Peyer's patch (tissue), 4 donors: ENCODE data around the gene AMHR2. TPM values are rescaled to one million over a fixed set of nuclear protein-coding genes. Genes with fewer than 3 reads are reported as not detected.

Experiments used
- DNase-seq, 3 donors: peaks; one replicate each; pipeline ENCODE4 v3.0.0-alpha.2; 2017 to 2019
- H3K27ac ChIP-seq, 4 donors: fragments of 200-600 bp; sonication (generic); one replicate each; pipeline ENCODE4 v1.5.1; 2016 to 2019
- H3K27me3 ChIP-seq, 2 donors: fragments of 200-600 bp; sonication (generic); one replicate each; pipeline ENCODE4 v1.5.1; 2019
- H3K36me3 ChIP-seq, 3 donors: fragments of 200-600 bp; sonication (generic); one replicate each; pipeline ENCODE4 v1.5.1; 2016 to 2019
- H3K4me1 ChIP-seq, 4 donors: fragments of 200-600 bp; sonication (generic); one replicate each; pipeline ENCODE4 v1.5.1; 2016 to 2019
- H3K4me3 ChIP-seq, 4 donors: fragments of 200-600 bp; sonication (generic); 1 replicate in 3 of 4; 2 replicates in 1 of 4; pipeline ENCODE4 v1.5.1; 2016 to 2019; ENCODE audit warnings: mild to moderate bottlenecking in 1 of 4
- H3K9me3 ChIP-seq, 4 donors: fragments of 200-600 bp; sonication (generic); one replicate each; pipeline ENCODE4 v1.5.1; 2016 to 2019; ENCODE audit warnings: mild to moderate bottlenecking in 1 of 4
- POLR2A ChIP-seq, 2 donors: fragments of 450-650 bp; IDR thresholded peaks; one replicate each; pipeline ENCODE4 v1.5.1; 2017; ENCODE audit warnings: antibody characterized with exemption in 2 of 2, mild to moderate bottlenecking in 2 of 2, moderate library complexity in 2 of 2
- total RNA-seq, 4 donors: library from RNA; depleted of rRNA; stranded (reverse); fragments of >200 nt; gene quantifications; one replicate each; pipeline ENCODE4 v1.1.0, GENCODE V29; 2016
- TF ChIP-seq, protein P1 (sequence below), 6 experiments: fragments of 450-650 bp in 4 of 6; fragments of 200-600 bp in 2 of 6; sonication (generic) in 1 of 6; IDR thresholded peaks; one replicate each; pipeline ENCODE4 v1.5.1; 2017 to 2019; ENCODE audit warnings: antibody characterized with exemption in 6 of 6, mild to moderate bottlenecking in 3 of 6, moderate library complexity in 1 of 6

Gene AMHR2
- total RNA-seq, 4 donors from 2014 or later = 0.40 TPM; not detected in 3

GRCh38 chr12:53467082-53467481 lies 43.4 kb downstream of the AMHR2 start:
- Histone ChIP-seq H3K9me3 (no peaks in the 10 kb centered on the region), H3K4me1 (no peaks in the 10 kb centered on the region), H3K27me3 (no peaks in the 10 kb centered on the region), H3K36me3 (peaks cover 0 to 100% (median 0%) of the 10 kb centered on the region in 3 donors), H3K4me3 (no peak overlapping the region), H3K27ac (no peak overlapping the region)
- DNase-seq = no peak
- no peak for TF ChIP-seq POLR2A (IDR thresholded peaks at IDR 0.05)
- TF ChIP-seq, protein P1, sequence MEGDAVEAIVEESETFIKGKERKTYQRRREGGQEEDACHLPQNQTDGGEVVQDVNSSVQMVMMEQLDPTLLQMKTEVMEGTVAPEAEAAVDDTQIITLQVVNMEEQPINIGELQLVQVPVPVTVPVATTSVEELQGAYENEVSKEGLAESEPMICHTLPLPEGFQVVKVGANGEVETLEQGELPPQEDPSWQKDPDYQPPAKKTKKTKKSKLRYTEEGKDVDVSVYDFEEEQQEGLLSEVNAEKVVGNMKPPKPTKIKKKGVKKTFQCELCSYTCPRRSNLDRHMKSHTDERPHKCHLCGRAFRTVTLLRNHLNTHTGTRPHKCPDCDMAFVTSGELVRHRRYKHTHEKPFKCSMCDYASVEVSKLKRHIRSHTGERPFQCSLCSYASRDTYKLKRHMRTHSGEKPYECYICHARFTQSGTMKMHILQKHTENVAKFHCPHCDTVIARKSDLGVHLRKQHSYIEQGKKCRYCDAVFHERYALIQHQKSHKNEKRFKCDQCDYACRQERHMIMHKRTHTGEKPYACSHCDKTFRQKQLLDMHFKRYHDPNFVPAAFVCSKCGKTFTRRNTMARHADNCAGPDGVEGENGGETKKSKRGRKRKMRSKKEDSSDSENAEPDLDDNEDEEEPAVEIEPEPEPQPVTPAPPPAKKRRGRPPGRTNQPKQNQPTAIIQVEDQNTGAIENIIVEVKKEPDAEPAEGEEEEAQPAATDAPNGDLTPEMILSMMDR (IDR thresholded peaks at IDR 0.05) = no peak

- no peak for DNase-seq
- Histone ChIP-seq H3K27me3 (no peaks in the 10 kb centered on the region), H3K9me3 (no peaks in the 10 kb centered on the region), H3K27ac (no peak overlapping the region), H3K4me1 (no peaks in the 10 kb centered on the region), H3K4me3 (no peak overlapping the region), H3K36me3 (peaks cover 0 to 100% (median 0%) of the 10 kb centered on the region in 3 donors)
- TF ChIP-seq, protein P1 (IDR thresholded peaks at IDR 0.05) = no peak
- no peak for TF ChIP-seq POLR2A (IDR thresholded peaks at IDR 0.05)
These were observed 44.2 kb downstream of the AMHR2 start for GRCh38 chr12:53467880-53468279.

DNA sequence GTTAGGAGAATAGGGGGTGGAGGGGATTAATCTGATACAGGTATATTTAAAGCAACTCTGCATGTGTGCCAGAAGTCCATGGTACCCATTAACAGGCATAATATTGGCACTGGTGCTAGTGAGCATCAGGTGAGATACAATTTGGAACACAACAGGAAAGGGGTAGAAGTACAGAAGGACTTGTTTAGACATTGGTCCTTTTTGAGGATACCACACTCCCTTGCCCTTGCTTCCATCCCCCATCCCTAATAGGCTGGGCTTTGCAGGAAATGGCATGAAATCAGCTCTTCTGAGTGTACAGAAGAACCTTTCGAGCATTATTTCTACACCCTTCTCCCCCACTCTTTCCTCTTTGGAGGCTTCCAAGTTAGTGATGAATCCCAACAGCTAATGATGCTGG lies 44.6 kb downstream of the AMHR2 start:
- Histone ChIP-seq H3K36me3 (peaks cover 0 to 100% (median 0%) of the 10 kb centered on the region in 3 donors), H3K27me3 (no peaks in the 10 kb centered on the region), H3K9me3 (no peaks in the 10 kb centered on the region), H3K4me1 (no peaks in the 10 kb centered on the region), H3K4me3 (no peak overlapping the region), H3K27ac (no peak overlapping the region)
- TF ChIP-seq, protein P1 (IDR thresholded peaks at IDR 0.05) = no peak
- no peak for TF ChIP-seq POLR2A (IDR thresholded peaks at IDR 0.05)
- no peak for DNase-seq

DNA sequence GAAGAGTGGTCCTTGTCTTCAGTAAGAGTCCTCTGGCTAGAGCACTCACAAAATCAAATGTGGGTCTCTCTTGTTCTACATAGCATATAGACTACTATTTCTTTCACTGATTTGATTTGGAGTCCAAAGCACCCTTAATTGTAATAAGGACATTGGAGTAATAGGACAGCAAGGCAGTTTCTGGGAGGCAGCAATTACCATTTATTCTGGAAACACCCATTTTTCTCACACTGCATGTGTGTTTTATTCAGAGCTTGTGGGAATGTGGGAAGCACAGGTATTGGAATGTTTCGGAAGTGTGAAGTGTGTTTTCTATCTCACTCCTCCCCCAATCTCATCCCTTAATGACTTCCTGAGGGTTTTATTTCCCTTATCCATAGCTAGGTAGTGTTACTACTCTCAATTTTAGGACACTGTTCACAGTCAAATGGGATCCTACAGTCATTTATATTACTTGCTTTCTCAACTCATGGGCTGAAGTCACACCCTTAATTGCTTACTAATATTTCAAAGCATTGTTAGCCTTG lies 48.5 kb downstream of the AMHR2 start:
- DNase-seq = no peak
- Histone ChIP-seq H3K9me3 (no peaks in the 10 kb centered on the region), H3K27ac (no peak overlapping the region), H3K36me3 (peaks cover 0 to 100% (median 0%) of the 10 kb centered on the region in 3 donors), H3K27me3 (no peaks in the 10 kb centered on the region), H3K4me1 (peaks cover 0 to 5% (median 0%) of the 10 kb centered on the region in 4 donors), H3K4me3 (no peak overlapping the region)
- TF ChIP-seq POLR2A (IDR thresholded peaks at IDR 0.05) = no peak
- TF ChIP-seq, protein P1 (IDR thresholded peaks at IDR 0.05) = no peak

DNA sequence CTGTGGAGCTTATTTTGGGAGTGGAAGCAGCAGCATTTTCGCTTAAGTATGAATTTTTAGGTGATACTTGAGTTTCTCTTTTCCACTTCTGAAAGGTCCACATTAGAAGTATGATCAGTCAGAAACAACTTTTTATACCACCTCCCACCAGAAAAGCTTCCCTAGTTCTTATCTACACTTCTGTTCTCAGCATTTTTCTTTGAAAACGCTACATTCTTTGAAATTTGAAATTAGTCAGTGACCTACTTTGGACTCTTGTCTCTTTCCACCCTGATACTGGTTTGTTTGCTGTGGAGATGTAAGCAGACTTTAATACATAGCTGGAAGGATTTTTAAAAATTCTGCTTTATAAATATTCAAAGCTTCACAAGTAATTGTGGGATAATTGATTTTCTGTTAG lies 50.4 kb downstream of the AMHR2 start:
- H3K4me3 ChIP-seq = no peak overlapping the region
- H3K4me1 ChIP-seq = peaks cover 0 to 5% (median 0%) of the 10 kb centered on the region in 4 donors
- no peaks in the 10 kb centered on the region for H3K27me3 ChIP-seq
- H3K36me3 ChIP-seq = peaks cover 0 to 99% (median 0%) of the 10 kb centered on the region in 3 donors
- TF ChIP-seq, protein P1 (IDR thresholded peaks at IDR 0.05) = no peak
- TF ChIP-seq POLR2A (IDR thresholded peaks at IDR 0.05) = no peak
- H3K9me3 ChIP-seq = no peaks in the 10 kb centered on the region
- H3K27ac ChIP-seq = no peak overlapping the region
- DNase-seq = no peak
